GM21529 (cell line): Measurements from ENCODE around the gene BRME1.
A peak's percentile ranks its signal among the peaks of the same experiment; 100 is the strongest.

Experiments
- ATAC-seq: cut with Tn5 transposase; IDR thresholded peaks from one replicate; pipeline ENCODE4 v1.9.1; 2021; ENCODE audit not compliant: unreplicated experiment

Gene BRME1

GRCh38 chr19:13888281-13888680, 17.6 kb downstream of the BRME1 start:
- no peak for ATAC-seq

- ATAC-seq: no peak
Observed at GRCh38 chr19:13887517-13887916, 18.4 kb downstream of the BRME1 start.

DNA sequence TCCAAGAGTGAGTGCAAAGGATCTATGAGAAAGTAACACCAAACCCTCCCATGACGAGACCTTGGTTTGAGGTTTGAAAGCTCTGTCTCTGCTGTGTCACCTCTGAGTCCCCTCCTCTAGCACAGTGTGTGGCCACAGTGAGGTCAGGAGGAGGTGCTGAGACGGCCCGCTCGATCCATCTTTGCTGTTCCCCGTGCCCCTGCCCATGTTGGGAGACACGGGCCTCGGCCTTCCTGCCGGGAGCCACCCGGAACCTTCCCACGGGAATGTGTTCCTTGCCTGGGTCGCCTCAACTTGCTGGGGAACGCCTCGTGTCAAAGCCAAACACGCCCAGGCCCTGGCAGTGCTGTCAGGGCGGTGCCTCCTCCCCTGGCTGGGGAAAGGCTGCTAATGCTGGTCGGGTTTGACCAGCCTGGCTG, 18.9 kb downstream of the BRME1 start:
- no peak for ATAC-seq

GRCh38 chr19:13885826-13886365, 20.0 kb downstream of the BRME1 start:
- no peak for ATAC-seq

- no peak for ATAC-seq
Observed at GRCh38 chr19:13884726-13885591, 21.0 kb downstream of the BRME1 start.

DNA sequence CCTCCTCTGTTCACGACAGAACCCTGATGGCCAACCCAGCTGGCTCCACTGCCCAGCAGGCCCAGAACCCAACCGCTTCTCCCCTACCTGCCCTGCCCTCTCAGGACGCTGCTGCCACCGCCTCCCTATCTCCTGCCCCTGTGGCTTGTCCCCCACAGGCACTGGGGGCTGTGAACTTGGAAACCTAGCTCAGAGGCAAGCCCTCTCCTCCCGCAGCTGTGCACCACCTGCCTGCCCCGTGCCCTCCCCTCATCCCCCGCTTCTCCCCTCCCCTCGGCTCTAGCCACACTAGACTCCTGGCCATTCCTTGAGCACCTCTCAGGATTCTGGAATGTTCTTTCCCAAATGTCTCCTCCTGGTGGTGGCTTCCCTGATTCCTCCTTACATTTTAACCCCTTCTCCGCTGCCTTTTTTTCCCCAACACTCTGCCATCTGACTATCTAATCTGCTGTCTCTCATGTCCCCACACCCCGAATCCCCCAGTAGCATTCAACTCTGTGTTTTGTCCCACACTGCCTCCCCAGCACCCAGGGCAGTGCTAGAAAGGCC, 22.3 kb downstream of the BRME1 start:
- ATAC-seq: no peak

GRCh38 chr19:13882836-13883235, 23.1 kb downstream of the BRME1 start:
- no peak for ATAC-seq

- ATAC-seq: no peak
Observed at GRCh38 chr19:13882419-13882795, 23.5 kb downstream of the BRME1 start.

DNA sequence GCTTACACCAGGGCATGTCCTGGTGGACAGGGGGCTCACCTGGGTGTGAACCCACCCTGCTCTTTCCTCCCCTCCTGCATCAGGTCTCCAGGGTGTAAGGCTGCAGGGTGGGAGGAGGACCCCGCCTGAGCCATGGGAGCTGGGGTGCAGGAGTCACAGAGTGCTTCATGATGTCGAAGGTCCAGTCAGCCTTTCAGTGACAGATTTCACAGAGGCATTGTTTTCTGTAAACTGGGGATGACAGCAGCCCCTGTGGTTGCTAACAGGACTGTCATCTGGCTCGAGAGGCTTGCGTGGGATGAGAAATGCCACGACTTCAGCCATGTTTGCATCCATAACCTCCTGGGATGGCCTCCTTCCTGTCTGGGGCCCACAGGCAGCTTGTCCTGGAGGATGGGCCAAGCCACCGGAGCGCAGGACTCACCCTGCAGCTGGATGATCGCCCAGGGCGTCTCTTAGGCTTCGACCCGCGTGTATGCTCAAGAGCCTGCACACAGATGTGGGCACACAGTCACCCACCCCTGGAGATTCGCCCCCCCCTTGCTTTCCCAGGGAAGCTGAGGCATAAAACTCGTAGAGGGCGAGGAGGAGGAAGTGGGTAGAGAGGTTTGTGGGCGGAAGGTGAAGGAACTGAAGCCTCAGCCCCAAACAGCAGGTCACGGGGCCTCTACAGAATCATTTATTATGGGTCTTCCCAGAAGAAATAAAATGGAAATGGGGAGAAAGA, 24.1 kb downstream of the BRME1 start:
- no peak for ATAC-seq

GRCh38 chr19:13881251-13881691, 24.6 kb downstream of the BRME1 start:
- ATAC-seq: no peak

DNA sequence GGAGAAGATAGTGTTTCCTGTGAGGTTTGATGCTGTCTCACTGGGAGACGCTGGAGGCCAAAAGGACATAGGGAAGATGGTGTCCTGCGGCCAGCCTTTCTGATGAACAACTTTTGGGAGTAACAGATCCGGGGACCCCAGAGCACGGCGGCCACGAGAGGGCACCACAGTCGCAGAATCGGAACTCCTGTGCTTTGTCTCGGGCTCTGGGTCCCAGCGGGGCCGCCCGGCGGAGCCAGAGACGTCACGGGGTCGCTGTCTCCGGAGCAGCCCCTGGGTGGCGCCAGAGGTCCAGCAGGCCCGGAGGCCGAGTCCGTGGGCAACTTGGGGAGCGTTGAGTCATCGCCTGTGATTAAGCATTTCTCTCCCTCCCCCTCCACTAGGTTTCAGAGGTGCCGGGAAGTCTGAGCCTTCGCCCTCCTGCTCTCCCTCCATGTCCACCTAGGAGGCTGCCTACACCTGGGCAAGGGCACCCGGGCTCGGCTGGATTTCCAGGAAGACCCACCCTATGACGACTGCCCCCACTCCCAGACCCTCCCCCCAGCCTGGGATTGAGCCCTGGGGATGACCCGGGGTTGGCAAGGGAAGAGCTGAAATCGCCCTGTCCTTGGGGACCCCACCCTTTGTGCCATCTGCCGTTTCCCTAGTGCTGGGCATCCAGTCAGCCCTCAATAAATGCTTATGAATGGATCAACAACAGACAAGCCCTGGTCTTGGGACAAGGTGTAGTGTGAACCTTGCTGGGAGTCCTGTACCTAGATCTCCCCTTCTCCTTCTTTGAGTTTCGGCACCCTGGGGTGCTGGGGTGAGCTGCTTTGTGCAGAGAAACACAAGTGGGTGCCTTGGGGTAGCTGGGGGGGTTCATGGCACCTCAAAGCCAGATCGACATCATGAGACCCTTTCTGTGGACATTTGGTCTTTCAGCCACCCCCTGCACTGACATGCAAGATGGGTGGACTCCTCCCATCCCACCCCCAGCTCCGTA, 25.6 kb downstream of the BRME1 start:
- peak; percentile 73 for ATAC-seq

- no peak for ATAC-seq
Observed at GRCh38 chr19:13877303-13877702, 28.6 kb downstream of the BRME1 start.

DNA sequence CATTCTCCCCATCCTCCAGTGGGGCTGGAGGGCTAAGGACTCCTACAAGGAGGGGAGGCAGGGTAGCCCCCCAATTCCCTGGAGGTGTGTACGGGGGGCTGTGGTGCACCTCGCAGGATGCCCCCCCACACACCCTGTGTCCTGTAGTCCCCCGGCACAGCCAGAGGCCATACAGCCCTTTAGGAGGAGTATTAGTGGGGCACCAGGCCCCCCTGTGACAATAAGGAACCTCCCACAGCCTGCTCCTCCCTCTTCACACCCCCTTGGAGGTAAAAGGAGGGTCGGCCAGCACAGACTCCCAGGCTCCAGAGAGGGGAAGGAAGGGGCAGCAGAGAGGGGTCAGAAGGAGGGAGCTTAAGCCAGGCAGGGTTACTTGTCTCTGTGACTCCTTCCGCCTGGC, 29.1 kb downstream of the BRME1 start, which contains the start of gene NANOS3:
TSS of gene NANOS3 (plus strand) at position 301 of the 400 bp plus-strand sequence. CDS start 115 bp downstream, outside the sequence.
- ATAC-seq: no peak

GRCh38 chr19:13875824-13876223, 30.1 kb downstream of the BRME1 start:
- ATAC-seq: no peak

- ATAC-seq: no peak
Observed at GRCh38 chr19:13873834-13874515, 31.9 kb downstream of the BRME1 start.

DNA sequence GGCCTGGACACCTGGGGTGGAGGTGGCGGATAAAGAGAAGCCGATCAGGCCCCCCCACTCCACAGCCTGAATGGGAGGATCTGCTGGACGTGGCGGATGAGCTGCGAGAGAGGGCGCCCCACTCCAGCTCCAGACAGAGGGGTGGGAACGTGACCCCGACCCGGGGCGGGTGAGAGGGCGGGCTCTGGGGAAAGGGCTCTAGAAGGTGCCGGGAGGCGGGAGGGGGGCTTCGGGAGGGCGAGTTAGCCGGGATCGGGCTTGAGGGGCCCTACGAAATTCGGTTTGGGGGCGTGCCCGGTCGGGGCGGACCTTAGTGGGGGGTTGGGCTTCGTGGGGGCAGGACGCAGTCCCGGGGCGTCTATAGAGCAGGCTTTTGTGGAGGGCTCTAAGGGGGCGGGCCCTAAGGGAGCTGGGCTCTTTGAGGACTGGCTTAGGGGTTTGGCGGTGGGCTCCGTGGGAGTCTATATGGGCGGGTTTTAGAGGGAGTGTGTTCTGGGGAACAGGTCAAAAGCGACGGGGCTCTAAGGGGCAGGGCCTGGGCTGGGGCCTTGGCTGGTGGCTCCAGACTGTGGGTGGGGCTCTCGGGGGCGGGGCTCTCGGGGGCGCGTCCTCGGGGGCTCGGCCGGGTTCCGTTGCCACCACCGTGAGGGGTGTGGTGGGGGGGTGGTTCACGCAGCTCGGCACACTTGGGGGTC, 33.1 kb downstream of the BRME1 start:
- ATAC-seq: no peak

DNA sequence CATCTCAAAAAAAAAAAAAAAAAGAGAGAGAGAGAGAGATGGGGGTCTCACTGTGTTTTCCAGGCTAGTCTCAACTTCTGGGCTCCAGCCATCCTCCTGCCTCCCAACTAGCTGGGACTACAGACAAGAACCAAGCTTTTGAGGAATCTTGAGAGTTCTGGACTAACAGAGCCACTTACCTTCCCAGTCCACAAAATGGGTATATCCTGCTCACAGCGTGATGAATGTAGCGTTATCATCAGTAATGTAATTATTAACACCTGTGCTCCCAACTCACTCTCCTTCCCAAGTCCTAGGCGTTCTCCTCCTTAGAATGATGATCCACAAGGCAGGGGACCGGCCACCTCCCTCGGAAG, 33.6 kb downstream of the BRME1 start:
- ATAC-seq: no peak

DNA sequence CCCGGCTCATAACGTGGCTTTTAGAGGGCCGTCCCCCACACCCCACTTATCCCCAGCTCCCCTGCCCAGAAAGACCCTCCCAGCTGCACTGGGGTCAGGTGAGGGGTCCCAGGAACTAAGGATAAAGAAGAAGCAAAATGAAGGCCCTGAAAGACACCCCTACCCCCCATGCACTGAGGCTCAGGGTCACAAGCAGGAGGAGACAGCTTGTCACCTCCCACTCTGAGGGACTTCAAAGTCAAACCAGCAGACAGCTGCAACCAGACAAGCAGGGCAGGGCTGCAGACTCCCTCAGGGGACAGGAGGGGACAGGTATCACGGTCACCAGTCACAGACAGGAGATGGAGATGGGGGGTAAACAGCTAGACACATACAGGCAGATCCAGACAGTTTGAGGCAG, 35.0 kb downstream of the BRME1 start:
- no peak for ATAC-seq

DNA sequence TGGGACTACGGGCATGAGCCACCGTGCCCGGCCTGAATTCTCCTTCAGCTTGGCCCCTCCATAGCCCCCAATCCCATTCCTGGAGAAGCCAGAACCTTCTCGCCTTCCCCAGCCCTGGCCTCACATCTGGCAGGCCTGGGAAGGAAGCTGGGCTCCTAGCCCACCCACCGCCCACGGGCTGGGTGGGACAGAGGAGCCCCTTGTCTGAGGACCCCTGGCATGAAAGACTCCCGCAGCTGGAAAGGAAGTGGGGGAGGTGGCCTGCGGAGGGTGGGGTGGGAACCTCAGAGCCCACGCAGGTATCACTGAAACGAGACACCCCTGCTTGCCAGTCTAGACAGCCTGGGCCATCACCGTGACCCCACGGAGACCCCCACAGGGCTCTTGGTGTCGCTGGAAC, 36.6 kb downstream of the BRME1 start:
- ATAC-seq: no peak
